Prostate gland (tissue), 2 donors: ENCODE measurements around the gene BCL11B. TPM values are rescaled to one million over a fixed set of nuclear protein-coding genes. Genes with fewer than 3 reads are reported as not detected.
A peak's percentile ranks its signal among the peaks of the same experiment; 100 is the strongest.

Source experiments
- DNase-seq: peaks from one replicate; pipeline ENCODE4 v3.0.0-alpha.2; 2019; ENCODE audit warnings: low spot score
- H3K27ac ChIP-seq, 2 donors: fragments of 200-600 bp; sonication (generic); 2 replicates each; pipeline ENCODE4 v1.5.1; 2017 to 2019
- H3K27me3 ChIP-seq: fragments of 200-600 bp; sonication (generic); replicated peaks from 2 replicates; pipeline ENCODE4 v1.5.1; 2019; ENCODE audit not compliant: insufficient read depth
- H3K36me3 ChIP-seq, 2 donors: fragments of 200-600 bp; sonication (generic); 1 replicate in 1 of 2; 2 replicates in 1 of 2; pipeline versions ENCODE4 v1.5.1 to v1.8.1; 2017 to 2019
- H3K4me1 ChIP-seq: fragments of 200-600 bp; sonication (generic); replicated peaks from 2 replicates; pipeline ENCODE4 v1.5.1; 2019
- H3K4me3 ChIP-seq, 2 donors: fragments of 200-600 bp; sonication (generic); 2 replicates each; pipeline ENCODE4 v1.5.1; 2017 to 2019
- H3K9me3 ChIP-seq: fragments of 200-600 bp; sonication (generic); 2 replicates; pipeline ENCODE4 v1.5.1; 2017
- CTCF ChIP-seq, 4 experiments: fragments of 200-600 bp in 2 of 4; fragments of 450-650 bp in 2 of 4; sonication (generic) in 2 of 4; IDR thresholded peaks; 1 replicate in 3 of 4; 2 replicates in 1 of 4; pipeline ENCODE4 v1.5.1; 2016 to 2019; ENCODE audit warnings: antibody characterized with exemption in 4 of 4, mild to moderate bottlenecking in 2 of 4, moderate library complexity in 2 of 4
- POLR2A ChIP-seq: fragments of 450-650 bp; IDR thresholded peaks from one replicate; pipeline ENCODE4 v1.6.1; 2016; ENCODE audit warnings: antibody characterized with exemption, mild to moderate bottlenecking
- POLR2AphosphoS5 ChIP-seq: sonication (generic); formaldehyde crosslinking; IDR thresholded peaks from one replicate; pipeline ENCODE4 v1.6.1; 2017; ENCODE audit warnings: antibody characterized with exemption
- whole genome bisulfite sequencing: methylation state at CpG from one replicate; pipeline ENCODE4 v1.1.5; 2018; 5-methylcytosine and 5-hydroxymethylcytosine counted together
- intact Hi-C: fragments of 100-400 bp; cut with DNase I; formaldehyde crosslinking; loops from one replicate; pipeline ENCODE4 v1.14.2; 2022
- total RNA-seq, 2 donors: library from RNA; depleted of rRNA; stranded (reverse); fragments of >200 nt; gene quantifications; one replicate each; pipeline ENCODE4 v1.1.0, GENCODE V29; 2016

The BCL11B gene
- total RNA-seq, 2 donors from 2014 or later, result 2.8 to 5.4 TPM

GRCh38 chr14:99276482-99276881 is 4.5 kb upstream of the BCL11B start:
- no peak overlapping the region for H3K4me3 ChIP-seq
- TF ChIP-seq CTCF (IDR thresholded peaks at IDR 0.05) (no peak), POLR2AphosphoS5 (no peak), POLR2A (no peak)
- 39% methylated on average over 2 of the region's 2 CpGs for WGBS
- intact Hi-C loops, result no loop called here
- peaks cover 6% of the 10 kb centered on the region for H3K27me3 ChIP-seq
- no peak overlapping the region for H3K27ac ChIP-seq
- no peak for DNase-seq
- no peaks in the 10 kb centered on the region for H3K9me3 ChIP-seq
- peaks cover 13% of the 10 kb centered on the region for H3K4me1 ChIP-seq
- H3K36me3 ChIP-seq, result no peaks in the 10 kb centered on the region

- peaks cover 11% of the 10 kb centered on the region for H3K27me3 ChIP-seq
Observed at GRCh38 chr14:99275222-99275584, 3.2 kb upstream of the BCL11B start.

GRCh38 chr14:99274346-99275221 is 2.6 kb upstream of the BCL11B start:
- H3K9me3 ChIP-seq, result no peaks in the 10 kb centered on the region
- no peak overlapping the region for H3K27ac ChIP-seq
- no peaks in the 10 kb centered on the region for H3K36me3 ChIP-seq
- peak overlapping the region; percentile 14 to 27 for H3K4me3 ChIP-seq
- DNase-seq, result peak; percentile 82
- TF ChIP-seq POLR2A (no peak), POLR2AphosphoS5 (peak; percentile 57), CTCF (IDR thresholded peaks at IDR 0.05) (peak in 3 of 4 experiments; percentile 34 to 61 (median 42))
- H3K4me1 ChIP-seq, result peaks cover 13% of the 10 kb centered on the region
- intact Hi-C loops, result no loop called here
- peaks cover 11% of the 10 kb centered on the region for H3K27me3 ChIP-seq
- under 1% methylated on average over 52 of the region's 69 CpGs for WGBS

More at GRCh38 chr14:99275222-99275584, 3.2 kb upstream of the BCL11B start:
- Histone ChIP-seq H3K36me3 (no peaks in the 10 kb centered on the region), H3K27ac (no peak overlapping the region), H3K9me3 (no peaks in the 10 kb centered on the region), H3K4me3 (no peak overlapping the region), H3K4me1 (peaks cover 13% of the 10 kb centered on the region)
- intact Hi-C loops, result no loop called here
- no peak for DNase-seq
- no peak for TF ChIP-seq POLR2A
- TF ChIP-seq POLR2AphosphoS5, result no peak
- TF ChIP-seq CTCF (IDR thresholded peaks at IDR 0.05), result no peak

DNA sequence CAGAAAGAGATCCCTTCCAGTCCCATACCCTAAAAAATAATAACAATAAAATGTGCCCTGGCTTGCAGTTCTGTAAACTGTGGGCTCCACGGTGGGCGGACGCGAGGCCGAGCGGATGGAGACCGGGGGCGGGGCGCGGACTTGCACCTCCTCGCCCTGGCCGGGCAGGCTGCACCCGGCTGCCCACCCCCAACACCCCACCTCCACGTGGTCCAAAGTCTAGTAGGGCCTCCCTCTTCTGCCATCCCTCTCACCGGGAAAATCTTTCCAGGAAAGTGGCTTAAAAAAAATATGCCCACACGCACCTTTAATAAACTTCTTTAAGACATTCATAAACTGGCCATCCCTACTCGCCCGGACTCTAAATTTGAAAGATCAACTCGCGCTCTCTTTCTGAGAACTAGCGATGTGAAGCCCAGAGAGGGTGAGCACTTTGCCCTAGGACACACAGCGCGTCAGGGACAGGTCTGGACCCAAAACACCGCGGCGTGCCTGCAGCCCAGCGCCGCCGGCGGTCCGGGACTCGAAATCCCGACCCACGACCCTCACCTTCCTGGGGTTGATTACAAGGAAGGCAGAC is 1.9 kb upstream of the BCL11B start:
- under 1% methylated on average over 32 of the region's 34 CpGs for WGBS
- H3K9me3 ChIP-seq, result no peaks in the 10 kb centered on the region
- intact Hi-C loops, result no loop called here
- H3K4me3 ChIP-seq, result peak overlapping the region; percentile 14 to 27
- no peak for TF ChIP-seq CTCF (IDR thresholded peaks at IDR 0.05)
- TF ChIP-seq POLR2A, result no peak
- TF ChIP-seq POLR2AphosphoS5, result no peak
- no peaks in the 10 kb centered on the region for H3K36me3 ChIP-seq
- peak overlapping the region; percentile 19 to 71 for H3K27ac ChIP-seq
- H3K27me3 ChIP-seq, result peaks cover 16% of the 10 kb centered on the region
- DNase-seq, result no peak
- H3K4me1 ChIP-seq, result peaks cover 13% of the 10 kb centered on the region
